Measurements from ENCODE around the gene CPNE6.

Gene CPNE6

GRCh38 chr14:24095271-24096068 lies 24.1 kb downstream of the CPNE6 start:
- H3K4me2 ChIP-seq (ENCODE audit: low read length), result peak overlapping the region; percentile 95
- H3F3A ChIP-seq (ENCODE audit: insufficient read depth, low read length), result no peaks in the 10 kb centered on the region
- H2AFZ ChIP-seq (ENCODE audit: low read length), result no peak overlapping the region
- peak overlapping the region; percentile 77 for H3K4me3 ChIP-seq (ENCODE audit: low read depth, low read length, poor library complexity, severe bottlenecking)
- no peaks in the 10 kb centered on the region for H4K20me1 ChIP-seq (ENCODE audit: insufficient read depth, low read length)
- H3K27ac ChIP-seq (ENCODE audit: low read depth, low read length, poor library complexity, severe bottlenecking), result peak overlapping the region; percentile 86
- no peak for TF ChIP-seq EZH2 (IDR thresholded peaks at IDR 0.05; ENCODE audit: borderline replicate concordance, low read length)
- TF ChIP-seq CTCF (IDR thresholded peaks at IDR 0.05; ENCODE audit: low read length), result no peak
- peaks cover 19% of the 10 kb centered on the region for H3K4me1 ChIP-seq (ENCODE audit: insufficient read depth, low read length, severe bottlenecking)
- no peaks in the 10 kb centered on the region for H3K27me3 ChIP-seq (ENCODE audit: insufficient read depth, low read length)
- H3K79me2 ChIP-seq (ENCODE audit: insufficient read depth, low read length), result no peaks in the 10 kb centered on the region
- peak overlapping the region; percentile 92 for H3K9ac ChIP-seq (ENCODE audit: low read length)
- H3K9me2 ChIP-seq (ENCODE audit: low read depth, low read length), result no peaks in the 10 kb centered on the region
- no peaks in the 10 kb centered on the region for H3K9me3 ChIP-seq (ENCODE audit: low read length)
- H3K36me3 ChIP-seq (ENCODE audit: insufficient read depth, low read length), result peaks cover 11% of the 10 kb centered on the region; the same call in 1 of the 2 replicates

DNA sequence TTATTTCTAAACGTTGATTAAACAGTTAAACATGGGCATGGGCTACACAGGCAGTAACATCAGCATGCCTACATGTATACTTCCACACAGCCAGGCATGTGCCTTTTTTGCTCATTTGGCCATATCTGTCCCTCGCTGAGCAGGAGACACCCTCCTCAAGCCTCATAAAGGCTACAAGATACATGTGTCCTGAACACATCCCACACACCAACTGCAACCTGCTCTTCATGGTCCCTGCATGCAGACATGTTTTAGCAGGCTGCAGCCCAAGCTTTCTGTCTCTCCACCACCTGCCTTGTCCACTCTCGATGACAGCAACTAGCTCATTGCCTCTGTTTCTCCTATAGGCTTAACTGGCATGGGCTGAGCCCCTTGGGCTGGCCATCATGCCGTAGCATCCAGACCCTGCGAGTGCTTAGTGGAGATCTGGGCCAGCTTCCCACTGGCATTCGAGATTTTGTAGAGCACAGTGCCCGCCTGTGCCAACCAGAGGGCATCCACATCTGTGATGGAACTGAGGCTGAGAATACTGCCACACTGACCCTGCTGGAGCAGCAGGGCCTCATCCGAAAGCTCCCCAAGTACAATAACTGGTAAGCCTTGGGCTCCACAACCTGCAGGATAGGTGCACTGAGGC lies 25.3 kb downstream of the CPNE6 start:
- Histone ChIP-seq H3F3A (ENCODE audit: insufficient read depth, low read length) (no peaks in the 10 kb centered on the region), H3K27ac (ENCODE audit: low read depth, low read length, poor library complexity, severe bottlenecking) (no peak overlapping the region), H3K4me3 (ENCODE audit: low read depth, low read length, poor library complexity, severe bottlenecking) (no peak overlapping the region)

More for the DNA sequence above, 25.3 kb downstream of the CPNE6 start:
- TF ChIP-seq EZH2 (IDR thresholded peaks at IDR 0.05; ENCODE audit: borderline replicate concordance, low read length), result no peak
- no peak for TF ChIP-seq CTCF (IDR thresholded peaks at IDR 0.05; ENCODE audit: low read length)
- Histone ChIP-seq H4K20me1 (ENCODE audit: insufficient read depth, low read length) (no peaks in the 10 kb centered on the region), H3K4me2 (ENCODE audit: low read length) (no peak overlapping the region), H3K4me1 (ENCODE audit: insufficient read depth, low read length, severe bottlenecking) (peaks cover 19% of the 10 kb centered on the region), H3K27me3 (ENCODE audit: insufficient read depth, low read length) (no peaks in the 10 kb centered on the region), H3K9me2 (ENCODE audit: low read depth, low read length) (no peaks in the 10 kb centered on the region), H3K79me2 (ENCODE audit: insufficient read depth, low read length) (no peaks in the 10 kb centered on the region), H2AFZ (ENCODE audit: low read length) (no peak overlapping the region), H3K36me3 (ENCODE audit: insufficient read depth, low read length) (peaks cover 11% of the 10 kb centered on the region; the same call in 1 of the 2 replicates), H3K9ac (ENCODE audit: low read length) (no peak overlapping the region), H3K9me3 (ENCODE audit: low read length) (no peaks in the 10 kb centered on the region)

All from OCI-LY1 (cell line).